ENCODE results near the gene TCERG1L. TPM values are rescaled to one million over a fixed set of nuclear protein-coding genes. Genes with fewer than 3 reads are reported as not detected.

Gene TCERG1L
- total RNA-seq, 2 donors from 2014 or later: 0.12 TPM; not detected in 1

GRCh38 chr10:131055437-131055836 is 256.1 kb downstream of the TCERG1L start:
- H3K27ac ChIP-seq: no peak overlapping the region
- DNase-seq (ENCODE audit: low spot score): no peak
- TF ChIP-seq, protein P1, sequence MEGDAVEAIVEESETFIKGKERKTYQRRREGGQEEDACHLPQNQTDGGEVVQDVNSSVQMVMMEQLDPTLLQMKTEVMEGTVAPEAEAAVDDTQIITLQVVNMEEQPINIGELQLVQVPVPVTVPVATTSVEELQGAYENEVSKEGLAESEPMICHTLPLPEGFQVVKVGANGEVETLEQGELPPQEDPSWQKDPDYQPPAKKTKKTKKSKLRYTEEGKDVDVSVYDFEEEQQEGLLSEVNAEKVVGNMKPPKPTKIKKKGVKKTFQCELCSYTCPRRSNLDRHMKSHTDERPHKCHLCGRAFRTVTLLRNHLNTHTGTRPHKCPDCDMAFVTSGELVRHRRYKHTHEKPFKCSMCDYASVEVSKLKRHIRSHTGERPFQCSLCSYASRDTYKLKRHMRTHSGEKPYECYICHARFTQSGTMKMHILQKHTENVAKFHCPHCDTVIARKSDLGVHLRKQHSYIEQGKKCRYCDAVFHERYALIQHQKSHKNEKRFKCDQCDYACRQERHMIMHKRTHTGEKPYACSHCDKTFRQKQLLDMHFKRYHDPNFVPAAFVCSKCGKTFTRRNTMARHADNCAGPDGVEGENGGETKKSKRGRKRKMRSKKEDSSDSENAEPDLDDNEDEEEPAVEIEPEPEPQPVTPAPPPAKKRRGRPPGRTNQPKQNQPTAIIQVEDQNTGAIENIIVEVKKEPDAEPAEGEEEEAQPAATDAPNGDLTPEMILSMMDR (IDR thresholded peaks at IDR 0.05): no peak

GRCh38 chr10:131053192-131053591 is 258.3 kb downstream of the TCERG1L start:
- TF ChIP-seq, protein P1 (IDR thresholded peaks at IDR 0.05): no peak
- H3K9me3 ChIP-seq: no peaks in the 10 kb centered on the region
- H3K4me3 ChIP-seq: no peak overlapping the region
- no peak overlapping the region for H3K27ac ChIP-seq
- no peaks in the 10 kb centered on the region for H3K36me3 ChIP-seq
- H3K27me3 ChIP-seq: no peaks in the 10 kb centered on the region
- no peaks in the 10 kb centered on the region for H3K4me1 ChIP-seq
- no peak for DNase-seq (ENCODE audit: low spot score)

More at GRCh38 chr10:131055437-131055836, 256.1 kb downstream of the TCERG1L start:
- H3K9me3 ChIP-seq: no peaks in the 10 kb centered on the region
- H3K4me3 ChIP-seq: no peak overlapping the region
- H3K4me1 ChIP-seq: no peaks in the 10 kb centered on the region
- H3K27me3 ChIP-seq: no peaks in the 10 kb centered on the region
- H3K36me3 ChIP-seq: no peaks in the 10 kb centered on the region

- Histone ChIP-seq H3K9me3 (no peaks in the 10 kb centered on the region), H3K36me3 (no peaks in the 10 kb centered on the region), H3K27ac (no peak overlapping the region), H3K4me3 (no peak overlapping the region), H3K27me3 (no peaks in the 10 kb centered on the region), H3K4me1 (no peaks in the 10 kb centered on the region)
- no peak for DNase-seq (ENCODE audit: low spot score)
- TF ChIP-seq, protein P1 (IDR thresholded peaks at IDR 0.05): no peak
These were observed 261.3 kb downstream of the TCERG1L start for GRCh38 chr10:131050162-131050766.

DNA sequence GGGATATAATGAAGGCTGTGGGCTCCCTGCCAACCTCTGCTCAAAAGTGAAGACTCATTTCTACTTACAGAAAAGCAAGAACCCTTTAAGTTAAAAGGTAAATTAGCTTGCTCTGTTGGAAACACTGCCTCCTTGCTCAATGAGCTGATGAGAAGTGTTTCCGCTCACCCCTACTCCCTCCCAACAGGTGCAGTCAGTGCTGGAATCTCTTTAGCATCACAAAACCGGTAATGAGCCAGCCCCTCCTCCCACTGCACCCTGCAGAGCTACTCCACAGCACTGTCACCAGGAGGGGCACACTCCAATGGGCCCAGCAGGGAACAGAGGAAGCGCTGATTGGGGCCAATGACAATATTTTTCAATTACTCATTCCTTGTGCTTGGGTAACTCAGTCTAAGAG is 262.5 kb downstream of the TCERG1L start:
- TF ChIP-seq, protein P1 (IDR thresholded peaks at IDR 0.05): no peak
- Histone ChIP-seq H3K36me3 (no peaks in the 10 kb centered on the region), H3K27me3 (no peaks in the 10 kb centered on the region), H3K4me3 (no peak overlapping the region), H3K27ac (no peak overlapping the region), H3K9me3 (no peaks in the 10 kb centered on the region), H3K4me1 (no peaks in the 10 kb centered on the region)
- DNase-seq (ENCODE audit: low spot score): no peak

- DNase-seq (ENCODE audit: low spot score): no peak
These were observed 262.9 kb downstream of the TCERG1L start for GRCh38 chr10:131048606-131049005.

More at GRCh38 chr10:131048606-131049005, 262.9 kb downstream of the TCERG1L start:
- Histone ChIP-seq H3K4me3 (no peak overlapping the region), H3K9me3 (no peaks in the 10 kb centered on the region), H3K4me1 (no peaks in the 10 kb centered on the region), H3K36me3 (no peaks in the 10 kb centered on the region), H3K27ac (no peak overlapping the region), H3K27me3 (no peaks in the 10 kb centered on the region)
- TF ChIP-seq, protein P1 (IDR thresholded peaks at IDR 0.05): no peak

Measured in right atrium auricular region (tissue), 2 donors.